Tibial artery (tissue), 4 donors: ENCODE data around the gene CDC73.

Experiments used
- DNase-seq, 2 donors: peaks; one replicate each; pipeline ENCODE4 v3.0.0-alpha.2; 2019
- H3K27ac ChIP-seq, 2 donors: fragments of 200-600 bp; sonication (generic) in 1 of 2; 1 replicate in 1 of 2; 2 replicates in 1 of 2; pipeline ENCODE4 v1.5.1; 2018 to 2019; ENCODE audit warnings: mild to moderate bottlenecking in 1 of 2
- H3K27me3 ChIP-seq, 2 donors: fragments of 200-600 bp; sonication (generic) in 1 of 2; one replicate each; pipeline versions ENCODE4 v1.5.1 to v1.6.0; 2016 to 2019
- H3K36me3 ChIP-seq, 3 donors: fragments of 200-600 bp; sonication (generic) in 2 of 3; one replicate each; pipeline ENCODE4 v1.5.1; 2016 to 2019; ENCODE audit warnings: mild to moderate bottlenecking in 2 of 3
- H3K4me1 ChIP-seq, 4 donors: fragments of 200-600 bp; sonication (generic) in 2 of 4; 1 replicate in 3 of 4; 2 replicates in 1 of 4; pipeline ENCODE4 v1.5.1; 2016 to 2019
- H3K4me3 ChIP-seq, 2 donors: fragments of 200-600 bp; sonication (generic) in 1 of 2; 1 replicate in 1 of 2; 2 replicates in 1 of 2; pipeline ENCODE4 v1.5.1; 2018 to 2019; ENCODE audit warnings: mild to moderate bottlenecking in 2 of 2
- H3K9me3 ChIP-seq, 3 donors: fragments of 200-600 bp; sonication (generic) in 1 of 3; one replicate each; pipeline ENCODE4 v1.5.1; 2016 to 2019
- intact Hi-C: fragments of 100-400 bp; cut with DNase I; formaldehyde crosslinking; loops from one replicate; pipeline ENCODE4 v1.15.0; 2023; ENCODE audit warnings: low total_unique reads
- TF ChIP-seq, protein P1 (sequence below), 2 experiments: fragments of 200-600 bp in 1 of 2; fragments of 450-650 bp in 1 of 2; IDR thresholded peaks; one replicate each; pipeline ENCODE4 v1.5.1; 2017 to 2019; ENCODE audit warnings: antibody characterized with exemption in 2 of 2, mild to moderate bottlenecking in 1 of 2, moderate library complexity in 1 of 2

CDC73 gene

DNA sequence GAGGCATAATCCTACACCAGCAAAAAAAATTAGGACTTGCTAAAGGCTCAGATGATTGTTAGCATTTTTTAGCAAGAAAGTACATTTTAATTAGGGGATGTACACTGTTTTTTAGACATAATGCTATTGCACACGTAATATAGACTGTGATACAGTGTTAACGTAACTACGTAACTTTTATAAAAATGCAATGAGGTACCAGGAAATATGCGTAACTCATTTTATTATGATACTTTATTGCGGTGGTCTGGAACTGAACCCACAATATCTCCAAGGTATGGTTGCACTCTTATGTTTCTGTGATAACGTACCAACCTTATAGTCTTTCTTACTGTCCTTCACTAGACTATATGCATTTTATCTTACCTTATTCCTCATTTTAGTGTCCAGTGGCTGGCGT is 127.4 kb downstream of the CDC73 start:
- Histone ChIP-seq H3K27ac (no peak overlapping the region), H3K36me3 (peaks cover 26 to 41% (median 26%) of the 10 kb centered on the region in 3 donors), H3K9me3 (peaks cover 0 to 7% (median 0%) of the 10 kb centered on the region in 3 donors), H3K4me1 (no peaks in the 10 kb centered on the region), H3K4me3 (no peak overlapping the region), H3K27me3 (no peaks in the 10 kb centered on the region)
- intact Hi-C loops = no loop called here
- TF ChIP-seq, protein P1, sequence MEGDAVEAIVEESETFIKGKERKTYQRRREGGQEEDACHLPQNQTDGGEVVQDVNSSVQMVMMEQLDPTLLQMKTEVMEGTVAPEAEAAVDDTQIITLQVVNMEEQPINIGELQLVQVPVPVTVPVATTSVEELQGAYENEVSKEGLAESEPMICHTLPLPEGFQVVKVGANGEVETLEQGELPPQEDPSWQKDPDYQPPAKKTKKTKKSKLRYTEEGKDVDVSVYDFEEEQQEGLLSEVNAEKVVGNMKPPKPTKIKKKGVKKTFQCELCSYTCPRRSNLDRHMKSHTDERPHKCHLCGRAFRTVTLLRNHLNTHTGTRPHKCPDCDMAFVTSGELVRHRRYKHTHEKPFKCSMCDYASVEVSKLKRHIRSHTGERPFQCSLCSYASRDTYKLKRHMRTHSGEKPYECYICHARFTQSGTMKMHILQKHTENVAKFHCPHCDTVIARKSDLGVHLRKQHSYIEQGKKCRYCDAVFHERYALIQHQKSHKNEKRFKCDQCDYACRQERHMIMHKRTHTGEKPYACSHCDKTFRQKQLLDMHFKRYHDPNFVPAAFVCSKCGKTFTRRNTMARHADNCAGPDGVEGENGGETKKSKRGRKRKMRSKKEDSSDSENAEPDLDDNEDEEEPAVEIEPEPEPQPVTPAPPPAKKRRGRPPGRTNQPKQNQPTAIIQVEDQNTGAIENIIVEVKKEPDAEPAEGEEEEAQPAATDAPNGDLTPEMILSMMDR (IDR thresholded peaks at IDR 0.05) = no peak
- no peak for DNase-seq

DNA sequence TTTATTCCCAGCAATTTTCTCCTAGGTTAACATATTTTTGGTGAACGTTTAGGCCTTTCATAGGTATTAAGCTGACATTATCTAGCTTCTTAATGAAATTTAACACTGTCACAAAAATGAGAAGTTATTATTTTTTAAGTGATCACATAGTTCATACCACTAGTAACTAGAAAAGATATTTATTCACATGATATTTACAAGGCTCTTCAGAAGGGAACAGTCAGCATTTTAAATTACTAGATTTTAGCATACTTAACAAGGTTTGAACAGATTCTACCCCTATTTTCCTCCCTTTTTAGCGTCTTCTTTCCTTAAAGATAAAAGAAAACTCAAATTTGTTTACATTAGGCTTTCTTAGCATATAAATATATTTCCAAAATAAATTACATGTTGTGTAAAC is 130.1 kb downstream of the CDC73 start:
- intact Hi-C loops = no loop called here
- H3K36me3 ChIP-seq = peaks cover 22 to 30% (median 26%) of the 10 kb centered on the region in 3 donors
- no peaks in the 10 kb centered on the region for H3K27me3 ChIP-seq
- DNase-seq = no peak
- no peak overlapping the region for H3K4me3 ChIP-seq
- H3K4me1 ChIP-seq = no peaks in the 10 kb centered on the region
- H3K9me3 ChIP-seq = peaks cover 0 to 7% (median 0%) of the 10 kb centered on the region in 3 donors
- TF ChIP-seq, protein P1 (IDR thresholded peaks at IDR 0.05) = no peak
- no peak overlapping the region for H3K27ac ChIP-seq

DNA sequence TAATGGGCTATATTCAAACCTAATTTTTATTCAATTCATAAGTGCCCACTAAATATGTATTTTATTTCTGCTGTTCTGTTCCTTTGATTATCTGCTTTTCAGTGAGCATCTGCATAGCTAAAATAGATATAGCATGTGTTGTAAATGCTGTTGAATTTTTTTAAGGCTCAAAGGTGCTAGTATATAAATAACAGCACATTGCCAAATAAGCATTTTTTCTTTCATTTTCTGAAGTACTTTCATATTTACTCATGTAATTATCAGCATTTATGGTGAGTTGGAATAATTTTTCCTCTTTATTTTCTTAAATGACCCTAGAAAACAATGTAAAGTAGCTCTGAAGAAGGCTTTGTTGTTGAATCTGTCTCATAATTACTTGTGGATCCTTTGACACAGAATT is 134.2 kb downstream of the CDC73 start:
- intact Hi-C loops = no loop called here
- Histone ChIP-seq H3K36me3 (peaks cover 0 to 17% (median 5%) of the 10 kb centered on the region in 3 donors), H3K4me1 (no peaks in the 10 kb centered on the region), H3K27ac (no peak overlapping the region), H3K4me3 (no peak overlapping the region), H3K9me3 (no peaks in the 10 kb centered on the region), H3K27me3 (no peaks in the 10 kb centered on the region)
- DNase-seq = no peak
- TF ChIP-seq, protein P1 (IDR thresholded peaks at IDR 0.05) = no peak

DNA sequence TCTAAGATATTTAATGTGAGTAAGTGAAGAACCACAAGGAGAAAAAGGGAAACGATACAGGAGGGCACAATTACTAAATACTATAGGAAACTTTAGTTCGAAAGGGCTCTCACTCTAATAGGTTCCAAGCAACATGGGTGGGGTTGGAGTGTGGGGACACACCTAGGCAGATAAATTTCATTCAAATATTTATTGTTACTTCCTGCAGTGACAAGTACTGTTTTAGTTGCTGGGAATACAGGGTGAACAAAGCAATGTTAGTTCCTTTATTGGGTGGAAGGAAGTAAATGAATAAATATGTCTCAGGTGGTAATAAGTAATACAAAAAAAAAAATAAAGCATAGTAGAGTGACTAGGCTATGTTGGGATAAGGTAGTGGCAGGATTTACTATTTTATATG is 137.8 kb downstream of the CDC73 start:
- Histone ChIP-seq H3K27me3 (no peaks in the 10 kb centered on the region), H3K27ac (no peak overlapping the region), H3K36me3 (peaks cover 0 to 10% (median 5%) of the 10 kb centered on the region in 3 donors), H3K4me3 (no peak overlapping the region), H3K9me3 (no peaks in the 10 kb centered on the region), H3K4me1 (no peaks in the 10 kb centered on the region)
- no peak for DNase-seq
- intact Hi-C loops = no loop called here
- TF ChIP-seq, protein P1 (IDR thresholded peaks at IDR 0.05) = no peak

DNA sequence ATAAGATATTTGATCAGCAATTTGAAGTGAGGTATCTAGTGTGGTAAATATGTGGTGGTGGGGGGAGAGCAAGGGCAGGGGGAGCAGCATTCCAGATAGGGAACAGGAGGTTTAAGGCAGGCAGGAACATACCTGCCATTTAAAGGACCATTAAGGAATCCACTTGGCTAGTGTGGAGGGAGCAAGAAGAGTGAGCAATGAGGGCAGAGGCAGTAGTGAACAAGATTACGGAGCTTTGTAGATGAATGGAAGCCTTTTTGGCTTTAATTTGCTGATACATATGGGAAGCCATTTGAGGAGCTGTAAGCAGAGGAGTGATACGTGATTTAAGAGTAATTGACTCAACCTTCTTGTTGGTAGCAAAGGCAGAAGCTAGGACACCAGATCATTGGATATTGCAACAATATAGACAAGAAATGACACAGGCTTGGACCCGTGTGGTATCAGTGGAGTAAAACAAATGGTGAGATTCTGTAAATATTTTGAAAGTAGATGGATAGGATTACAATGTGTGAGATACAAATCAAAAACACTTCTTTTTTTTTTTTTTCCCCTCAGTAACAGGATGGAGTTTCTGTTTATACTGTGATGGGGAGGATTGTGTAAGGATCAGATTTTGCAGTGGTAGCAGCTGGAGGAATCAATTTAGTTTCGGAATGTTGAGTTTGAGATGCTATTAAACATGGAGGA is 138.4 kb downstream of the CDC73 start:
- intact Hi-C loops = no loop called here
- Histone ChIP-seq H3K4me1 (no peaks in the 10 kb centered on the region), H3K4me3 (no peak overlapping the region), H3K36me3 (peaks cover 0 to 10% (median 5%) of the 10 kb centered on the region in 3 donors), H3K27ac (no peak overlapping the region), H3K9me3 (no peaks in the 10 kb centered on the region), H3K27me3 (no peaks in the 10 kb centered on the region)
- DNase-seq = no peak
- TF ChIP-seq, protein P1 (IDR thresholded peaks at IDR 0.05) = no peak
